ENCODE results near the gene ZMIZ2. TPM values are rescaled to one million over a fixed set of nuclear protein-coding genes. Genes with fewer than 3 reads are reported as not detected.
A peak's percentile ranks its signal among the peaks of the same experiment; 100 is the strongest.
"Not testable (repeated sequence)": the region's sequence is repeated elsewhere in the genome, so short reads cannot be mapped to it uniquely, and the experiment has no call there.

The ZMIZ2 gene
- 10 to 100 TPM; 43.3 to 48.1 TPM for total RNA-seq
- long read RNA-seq, partial matches to known transcripts = 4 of 15 reads
- long read RNA-seq, other reads (novel, unspliced or antisense) = 11 of 15 reads

GRCh38 chr7:44748045-44748947 is at the start of gene ZMIZ2:
ZMIZ2 (plus strand) TSS chr7:44748847; CDS start chr7:44756250, 7,403 bp downstream.
- intact Hi-C loops (cut with DNase I) = no loop called here
- peak; percentile 94 for DNase-seq
- peak; percentile 99 for ATAC-seq

GRCh38 chr7:44699598-44699997 is 49.0 kb upstream of the ZMIZ2 start:
- DNase-seq; ATAC-seq; intact Hi-C loops (cut with DNase I): not testable (repeated sequence)

GRCh38 chr7:44700322-44700721 is 48.3 kb upstream of the ZMIZ2 start:
- DNase-seq (no peak), ATAC-seq (no peak)
- intact Hi-C loops (cut with DNase I) = no loop called here

- DNase-seq; ATAC-seq; intact Hi-C loops (cut with DNase I): not testable (repeated sequence)
Observed at GRCh38 chr7:44703391-44703790, 45.3 kb upstream of the ZMIZ2 start.

GRCh38 chr7:44703921-44704320 is 44.7 kb upstream of the ZMIZ2 start:
- intact Hi-C loops (cut with DNase I) = no loop called here
- ATAC-seq (no peak), DNase-seq (no peak)

- intact Hi-C loops (cut with DNase I) = no loop called here
- ATAC-seq (no peak), DNase-seq (no peak)
Observed at GRCh38 chr7:44705434-44705833, 43.2 kb upstream of the ZMIZ2 start.

- intact Hi-C loops (cut with DNase I) = no loop called here
- no peak for DNase-seq
- peak; percentile 18 to 25 for ATAC-seq
Observed at GRCh38 chr7:44706788-44707557, 41.7 kb upstream of the ZMIZ2 start.

- no peak for DNase-seq
- intact Hi-C loops (cut with DNase I) = no loop called here
- ATAC-seq = no peak
Observed at GRCh38 chr7:44707558-44708230, 41.0 kb upstream of the ZMIZ2 start.

- ATAC-seq = no peak
- DNase-seq = no peak
- intact Hi-C loops (cut with DNase I) = no loop called here
Observed at GRCh38 chr7:44709011-44709915, 39.4 kb upstream of the ZMIZ2 start.

GRCh38 chr7:44709945-44710596 is 38.6 kb upstream of the ZMIZ2 start:
- ATAC-seq (no peak), DNase-seq (no peak)
- intact Hi-C loops (cut with DNase I) = no loop called here

GRCh38 chr7:44711528-44711927 is 37.1 kb upstream of the ZMIZ2 start:
- intact Hi-C loops (cut with DNase I) = no loop called here
- DNase-seq (no peak), ATAC-seq (no peak)

GRCh38 chr7:44712012-44712411 is 36.6 kb upstream of the ZMIZ2 start:
- DNase-seq = no peak
- no peak for ATAC-seq
- intact Hi-C loops (cut with DNase I) = no loop called here

GRCh38 chr7:44713141-44713540 is 35.5 kb upstream of the ZMIZ2 start:
- DNase-seq (no peak), ATAC-seq (no peak)
- intact Hi-C loops (cut with DNase I) = no loop called here

GRCh38 chr7:44713680-44714335 is 34.8 kb upstream of the ZMIZ2 start:
- no peak for DNase-seq
- intact Hi-C loops (cut with DNase I) = no loop called here
- ATAC-seq = no peak

- intact Hi-C loops (cut with DNase I) = no loop called here
- DNase-seq (no peak), ATAC-seq (no peak)
Observed at GRCh38 chr7:44716205-44716604, 32.4 kb upstream of the ZMIZ2 start.

GRCh38 chr7:44720301-44720700 is 28.3 kb upstream of the ZMIZ2 start:
- DNase-seq (no peak), ATAC-seq (no peak)
- intact Hi-C loops (cut with DNase I) = no loop called here

- ATAC-seq (no peak), DNase-seq (no peak)
- intact Hi-C loops (cut with DNase I) = no loop called here
Observed at GRCh38 chr7:44724276-44724675, 24.4 kb upstream of the ZMIZ2 start.

- ATAC-seq; DNase-seq; intact Hi-C loops (cut with DNase I): not testable (repeated sequence)
Observed at GRCh38 chr7:44726250-44726649, 22.4 kb upstream of the ZMIZ2 start.
